ENCODE data around the gene CHML.

The CHML gene

GRCh38 chr1:241648159-241648558, 8.0 kb upstream of the CHML start:
- no peak for DNase-seq (ENCODE audit: low read depth)
- no peak overlapping the region for H3K4me3 ChIP-seq (ENCODE audit: low read depth, low read length)

- no peak overlapping the region for H3K4me3 ChIP-seq (ENCODE audit: low read depth, low read length)
- DNase-seq (ENCODE audit: low read depth) = no peak
Measured at GRCh38 chr1:241647658-241648057, 7.5 kb upstream of the CHML start.

GRCh38 chr1:241646201-241646600, 6.0 kb upstream of the CHML start:
- DNase-seq (ENCODE audit: low read depth) = no peak
- H3K4me3 ChIP-seq (ENCODE audit: low read depth, low read length) = no peak overlapping the region

GRCh38 chr1:241645199-241645598, 5.0 kb upstream of the CHML start:
- no peak for DNase-seq (ENCODE audit: low read depth)
- H3K4me3 ChIP-seq (ENCODE audit: low read depth, low read length) = no peak overlapping the region

GRCh38 chr1:241644259-241644658, 4.1 kb upstream of the CHML start:
- H3K4me3 ChIP-seq (ENCODE audit: low read depth, low read length) = no peak overlapping the region
- no peak for DNase-seq (ENCODE audit: low read depth)

- H3K4me3 ChIP-seq (ENCODE audit: low read depth, low read length) = no peak overlapping the region
- no peak for DNase-seq (ENCODE audit: low read depth)
Measured at GRCh38 chr1:241642593-241642944, 2.4 kb upstream of the CHML start.

GRCh38 chr1:241641773-241642592, 1.8 kb upstream of the CHML start:
- H3K4me3 ChIP-seq (ENCODE audit: low read depth, low read length) = no peak overlapping the region
- DNase-seq (ENCODE audit: low read depth) = no peak

- no peak for DNase-seq (ENCODE audit: low read depth)
Measured at GRCh38 chr1:241640867-241641622, 876 bp upstream of the CHML start.

GRCh38 chr1:241639623-241640148, 483 bp downstream of the CHML start:
- peak overlapping the region; percentile 97 for H3K4me3 ChIP-seq (ENCODE audit: low read depth, low read length)
- DNase-seq (ENCODE audit: low read depth) = no peak

More at GRCh38 chr1:241640867-241641622, 876 bp upstream of the CHML start:
- H3K4me3 ChIP-seq (ENCODE audit: low read depth, low read length) = no peak overlapping the region

- H3K4me3 ChIP-seq (ENCODE audit: low read depth, low read length) = peak overlapping the region; percentile 97
- DNase-seq (ENCODE audit: low read depth) = no peak
Measured at GRCh38 chr1:241638909-241639622, 1.1 kb downstream of the CHML start.

- no peak for DNase-seq (ENCODE audit: low read depth)
- H3K4me3 ChIP-seq (ENCODE audit: low read depth, low read length) = peak overlapping the region; percentile 97
Measured at GRCh38 chr1:241638099-241638682, 2.0 kb downstream of the CHML start.

- DNase-seq (ENCODE audit: low read depth) = no peak
- H3K4me3 ChIP-seq (ENCODE audit: low read depth, low read length) = peak overlapping the region; percentile 97
Measured at GRCh38 chr1:241637604-241638003, 2.6 kb downstream of the CHML start.

GRCh38 chr1:241637046-241637590, 3.1 kb downstream of the CHML start:
- H3K4me3 ChIP-seq (ENCODE audit: low read depth, low read length) = peak overlapping the region; percentile 97
- no peak for DNase-seq (ENCODE audit: low read depth)

- no peak for DNase-seq (ENCODE audit: low read depth)
- H3K4me3 ChIP-seq (ENCODE audit: low read depth, low read length) = no peak overlapping the region
Measured at GRCh38 chr1:241636291-241636690, 3.9 kb downstream of the CHML start.

GRCh38 chr1:241635556-241636152, 4.5 kb downstream of the CHML start:
- no peak for DNase-seq (ENCODE audit: low read depth)
- no peak overlapping the region for H3K4me3 ChIP-seq (ENCODE audit: low read depth, low read length)

- no peak overlapping the region for H3K4me3 ChIP-seq (ENCODE audit: low read depth, low read length)
Measured at GRCh38 chr1:241632987-241633386, 7.2 kb downstream of the CHML start.

GRCh38 chr1:241631674-241632073, 8.5 kb downstream of the CHML start:
- no peak for DNase-seq (ENCODE audit: low read depth)
- no peak overlapping the region for H3K4me3 ChIP-seq (ENCODE audit: low read depth, low read length)

More at GRCh38 chr1:241632987-241633386, 7.2 kb downstream of the CHML start:
- no peak for DNase-seq (ENCODE audit: low read depth)

- DNase-seq (ENCODE audit: low read depth) = no peak
- no peak overlapping the region for H3K4me3 ChIP-seq (ENCODE audit: low read depth, low read length)
Measured at GRCh38 chr1:241630899-241631298, 9.3 kb downstream of the CHML start.

- no peak for DNase-seq (ENCODE audit: low read depth)
- H3K4me3 ChIP-seq (ENCODE audit: low read depth, low read length) = no peak overlapping the region
Measured at GRCh38 chr1:241630476-241630875, 9.7 kb downstream of the CHML start.
